Motor neuron (in vitro differentiated cells): Measurements from ENCODE around the gene DNMBP. TPM values are rescaled to one million over a fixed set of nuclear protein-coding genes. Genes with fewer than 3 reads are reported as not detected.
"Not testable (repeated sequence)": the region's sequence is repeated elsewhere in the genome, so short reads cannot be mapped to it uniquely, and the experiment has no call there.

Experiments used
- ATAC-seq, 8 experiments: fragments of 200-7000 bp; cut with Tn5 transposase; replicated peaks in 6 of 8; 2 replicates each; pipeline ENCODE4 v1.8.0; 2021; ENCODE audit warnings: mild to moderate bottlenecking in 8 of 8, moderate library complexity in 8 of 8
- H3K27ac ChIP-seq, 2 donors: fragments of 250-450 bp; sonication (Bioruptor Pico); 2 replicates each; pipeline ENCODE4 v1.9.0; 2021; ENCODE audit warnings: antibody characterized with exemption in 2 of 2, mild to moderate bottlenecking in 2 of 2, moderate library complexity in 1 of 2
- H3K4me1 ChIP-seq, 2 donors: fragments of 250-450 bp; sonication (Bioruptor Pico); replicated peaks in 1 of 2; 2 replicates each; pipeline ENCODE4 v1.6.1; 2021; ENCODE audit warnings: antibody characterized with exemption in 2 of 2, mild to moderate bottlenecking in 2 of 2, moderate library complexity in 1 of 2
- H3K4me3 ChIP-seq, 5 donors: fragments of 250-450 bp; sonication (Bioruptor Pico); 2 replicates each; pipeline ENCODE4 v1.9.0; 2021; ENCODE audit warnings: antibody characterized with exemption in 5 of 5, mild to moderate bottlenecking in 5 of 5, moderate library complexity in 4 of 5
- WGBS, 10 experiments: fragments of 450-650 bp; shearing (Covaris generic); methylation state at CpG; one replicate each; pipeline ENCODE4 v1.0.0; 2022; 5-methylcytosine and 5-hydroxymethylcytosine counted together
- in situ Hi-C, 9 experiments: fragments of 400-800 bp; cut with MboI; loops; one replicate each; pipeline ENCODE4 v1.15.0; 2021; ENCODE audit warnings: low sequenced_read_pairs in 9 of 9, low pct_unique_long_range_greater_than_20kb in 2 of 9; ENCODE audit not compliant: unreplicated experiment in 9 of 9
- total RNA-seq, 8 experiments: library from RNA; unstranded; fragments of 300-600 nt; gene quantifications; 2 replicates each; pipeline versions ENCODE4 v1.2.3 to v1.2.4, GENCODE V29; 2022

DNMBP gene
- total RNA-seq, 8 experiments from 2014 or later = 3.3 to 24.0 (median 9.9) TPM

DNA sequence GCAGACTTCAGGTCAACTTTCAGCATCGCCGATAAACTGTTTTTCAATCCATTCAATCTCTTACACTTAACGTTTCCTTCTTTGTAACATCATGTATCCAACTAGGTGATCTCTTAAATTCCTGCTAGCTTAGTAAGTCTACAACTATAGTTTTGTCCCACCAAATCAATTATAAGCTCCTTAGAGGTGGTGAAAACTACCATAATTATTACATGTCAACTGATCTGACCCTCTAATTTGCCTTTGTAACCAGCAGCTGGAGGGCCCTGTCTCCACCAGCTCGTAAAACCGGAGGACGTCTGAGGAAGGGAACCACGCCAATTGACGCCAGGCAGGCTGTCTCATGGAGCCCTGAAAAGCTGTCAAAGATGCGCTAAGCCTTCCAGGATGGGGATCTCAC is 113.9 kb downstream of the DNMBP start:
- ATAC-seq = no peak
- Histone ChIP-seq H3K4me3 (no peak overlapping the region), H3K4me1 (no peaks in the 10 kb centered on the region), H3K27ac (no peak overlapping the region)
- in situ Hi-C loops = no loop called here
- WGBS, 10 experiments = 80 to 100% (median 96%) methylated on average over 1 to 8 of the region's 9 CpGs

DNA sequence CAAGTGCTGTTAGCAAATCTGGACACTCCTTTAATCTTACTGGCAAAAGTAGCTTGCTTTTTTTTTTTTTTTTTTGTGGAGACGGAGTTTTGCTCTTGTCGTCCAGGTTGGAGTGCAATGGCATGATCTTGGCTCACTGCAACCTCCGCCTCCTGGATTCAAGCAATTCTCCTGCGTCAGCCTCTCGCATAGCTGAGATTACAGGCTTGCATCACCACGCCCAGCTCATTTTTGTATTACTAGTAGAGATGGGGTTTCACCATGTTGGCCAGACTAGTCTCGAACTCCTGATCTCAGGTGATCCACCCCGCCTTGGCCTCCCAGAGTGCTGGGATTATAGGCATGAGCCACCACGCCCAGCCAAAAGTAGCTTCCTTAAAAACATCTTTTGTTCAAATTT is 114.7 kb downstream of the DNMBP start:
- in situ Hi-C loops, H3K4me1 ChIP-seq, ATAC-seq, H3K4me3 ChIP-seq, H3K27ac ChIP-seq: not testable (repeated sequence)
- WGBS, 10 experiments = 92 to 100% (median 95%) methylated on average over 2 to 6 of the region's 9 CpGs; no CpG with 5 or more reads in 3 of the 10 experiments

DNA sequence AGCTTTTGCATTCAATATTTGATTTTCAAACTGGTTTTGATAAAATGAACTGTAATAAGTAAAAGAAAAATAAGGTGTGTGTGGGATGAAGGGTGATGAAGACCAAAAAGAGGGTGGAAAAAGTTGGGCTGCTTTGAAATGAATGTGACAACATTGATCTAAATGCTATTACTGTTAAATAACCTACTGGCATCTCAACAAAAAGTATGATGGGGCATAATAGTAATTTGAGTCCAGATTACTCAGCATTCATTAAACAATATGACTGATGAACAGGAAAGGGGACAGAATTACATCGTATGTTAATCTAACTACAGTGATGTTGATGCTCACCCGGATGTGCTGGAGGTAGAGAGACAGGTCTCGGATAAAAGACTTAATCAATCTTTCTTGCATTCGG is 115.1 kb downstream of the DNMBP start:
- 92 to 100% (median 96%) methylated on average over 2 to 4 of the region's 4 CpGs; no CpG with 5 or more reads in 1 of the 10 experiments for WGBS, 10 experiments

DNA sequence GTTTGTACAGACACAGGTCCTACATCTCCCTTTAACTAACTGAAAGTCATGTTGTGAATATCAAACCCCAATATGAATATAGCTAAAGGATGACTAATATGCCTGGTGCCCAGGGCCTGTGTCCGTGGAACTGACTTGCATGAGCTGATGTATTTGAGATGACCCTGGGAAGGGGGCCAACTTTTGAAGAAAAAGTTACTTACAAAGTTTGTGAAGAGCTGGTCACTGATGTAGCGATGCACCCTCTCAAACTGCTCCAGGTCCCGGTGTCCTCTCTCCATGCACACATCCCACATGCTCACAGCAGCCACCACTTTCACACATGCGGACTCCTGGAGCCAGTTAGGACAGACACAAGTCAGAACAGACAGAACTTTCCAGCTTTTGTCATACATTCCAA is 121.1 kb downstream of the DNMBP start:
- Histone ChIP-seq H3K27ac (no peak overlapping the region), H3K4me1 (no peaks in the 10 kb centered on the region), H3K4me3 (no peak overlapping the region)
- WGBS, 10 experiments = 0 to 100% (median 96%) methylated on average over 1 to 3 of the region's 4 CpGs
- in situ Hi-C loops = no loop called here
- ATAC-seq = peak in 2 of 8 experiments; percentile 87 to 94

More for the DNA sequence above, 115.1 kb downstream of the DNMBP start:
- in situ Hi-C loops = no loop called here
- H3K27ac ChIP-seq = no peak overlapping the region
- ATAC-seq = no peak
- no peak overlapping the region for H3K4me3 ChIP-seq
- H3K4me1 ChIP-seq = no peaks in the 10 kb centered on the region

DNA sequence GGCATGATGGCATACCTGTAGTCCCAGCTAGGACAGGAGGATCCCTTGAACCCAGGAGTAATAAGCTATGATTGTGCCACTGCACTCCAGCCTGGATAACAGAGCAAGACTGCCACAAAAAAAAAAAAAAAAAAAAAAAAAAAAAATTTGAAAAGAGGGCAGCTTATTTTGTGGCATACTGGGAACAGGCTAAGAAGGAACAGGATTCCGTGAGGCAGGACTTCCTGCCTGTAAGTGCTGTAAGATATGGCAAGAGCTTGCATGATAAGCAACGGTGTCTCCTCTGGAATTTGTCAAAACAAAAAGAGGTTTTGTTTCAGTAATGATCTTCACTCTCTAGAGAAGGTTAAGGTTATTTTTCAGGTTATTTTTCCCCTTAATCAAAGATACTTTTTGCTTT is 126.2 kb downstream of the DNMBP start:
- Histone ChIP-seq H3K27ac (no peak overlapping the region), H3K4me3 (no peak overlapping the region), H3K4me1 (no peaks in the 10 kb centered on the region)
- 17 to 100% (median 90%) methylated on average over 1 to 2 of the region's 2 CpGs for WGBS, 10 experiments
- in situ Hi-C loops = no loop called here
- ATAC-seq = no peak

DNA sequence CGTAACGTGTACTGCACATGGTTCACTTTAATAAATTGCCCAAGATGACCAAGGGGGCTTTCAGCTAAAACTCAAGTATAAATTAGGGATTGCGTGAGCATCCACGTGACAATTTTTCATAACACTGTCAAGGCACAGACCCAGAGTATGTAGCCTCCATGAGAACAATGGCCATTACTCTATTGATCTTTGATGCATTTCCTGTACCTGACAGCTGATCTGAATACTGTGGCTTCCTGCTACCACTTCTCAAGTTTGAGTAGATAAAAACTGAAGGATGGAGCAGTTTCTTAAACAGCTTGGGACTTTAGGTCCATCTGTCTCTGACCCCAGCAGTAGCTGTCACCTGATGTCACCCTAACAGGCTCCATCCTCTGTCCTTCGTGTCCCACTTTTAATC is 128.4 kb downstream of the DNMBP start:
- no peak for ATAC-seq
- Histone ChIP-seq H3K4me1 (no peaks in the 10 kb centered on the region), H3K27ac (no peak overlapping the region), H3K4me3 (no peak overlapping the region)
- WGBS, 10 experiments = 80 to 100% (median 95%) methylated on average over 1 to 5 of the region's 5 CpGs; no CpG with 5 or more reads in 1 of the 10 experiments
- in situ Hi-C loops = no loop called here

DNA sequence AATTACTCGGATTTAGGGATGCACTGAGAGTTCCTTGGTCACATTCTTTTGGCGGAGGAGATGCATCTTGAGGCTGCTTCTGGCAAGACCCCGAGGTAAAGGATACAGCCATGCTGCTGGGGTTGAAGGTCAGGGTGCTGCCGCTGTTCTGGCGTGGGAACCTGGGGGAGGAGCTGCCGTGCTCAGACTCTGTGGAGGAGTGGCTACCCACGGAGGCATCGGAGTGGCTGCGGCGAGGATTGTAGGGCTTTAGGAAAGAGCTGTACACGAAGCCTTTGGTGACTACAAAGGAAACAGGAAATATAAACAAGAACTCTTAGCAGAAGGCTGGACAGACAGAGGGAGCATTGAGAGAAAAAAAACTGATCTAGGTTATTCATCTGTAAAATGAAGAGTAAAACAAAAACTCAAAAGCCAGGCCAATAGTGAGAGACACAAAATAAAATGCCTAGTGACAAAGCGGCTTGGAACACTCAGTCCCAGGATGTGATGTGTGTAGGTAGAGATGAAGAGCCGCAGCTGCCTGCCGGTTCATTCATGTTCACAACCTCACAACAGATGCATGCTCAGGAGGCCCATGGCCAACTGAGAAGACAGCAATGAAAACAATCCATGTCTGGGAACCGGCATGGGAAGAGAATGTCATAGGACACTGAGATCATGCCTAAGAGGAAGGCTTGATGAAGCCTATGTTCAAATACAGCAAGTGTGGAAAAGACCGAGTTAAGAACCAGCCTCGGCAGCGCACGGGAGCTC is 129.5 kb downstream of the DNMBP start:
- Histone ChIP-seq H3K4me3 (no peak overlapping the region), H3K27ac (no peak overlapping the region), H3K4me1 (no peaks in the 10 kb centered on the region)
- 82 to 100% (median 86%) methylated on average over 2 to 14 of the region's 19 CpGs; no CpG with 5 or more reads in 2 of the 10 experiments for WGBS, 10 experiments
- ATAC-seq = no peak
- in situ Hi-C loops = no loop called here

DNA sequence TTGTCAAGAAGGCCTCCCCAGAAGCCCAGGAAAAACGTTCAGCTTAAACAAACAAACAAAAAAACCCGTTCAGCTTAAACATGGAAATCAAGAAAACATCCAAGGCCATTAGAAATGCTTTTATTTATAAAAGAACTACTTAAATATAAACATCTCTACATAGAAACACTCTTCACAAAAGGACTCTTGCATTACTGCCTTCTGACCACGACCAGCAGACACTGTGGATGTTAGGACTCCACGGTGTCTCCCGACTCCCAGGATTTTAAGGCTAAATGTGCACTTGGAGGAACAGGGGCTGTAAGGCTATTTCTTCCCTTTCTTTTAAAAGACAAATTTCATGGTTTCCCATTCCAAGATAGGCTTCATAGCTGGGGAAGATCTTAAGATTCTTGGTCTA is 134.3 kb downstream of the DNMBP start:
- ATAC-seq = no peak
- in situ Hi-C loops = no loop called here
- no peaks in the 10 kb centered on the region for H3K4me1 ChIP-seq
- WGBS, 10 experiments = 74 to 100% (median 88%) methylated on average over 1 to 5 of the region's 5 CpGs; no CpG with 5 or more reads in 2 of the 10 experiments
- no peak overlapping the region for H3K4me3 ChIP-seq
- no peak overlapping the region for H3K27ac ChIP-seq

DNA sequence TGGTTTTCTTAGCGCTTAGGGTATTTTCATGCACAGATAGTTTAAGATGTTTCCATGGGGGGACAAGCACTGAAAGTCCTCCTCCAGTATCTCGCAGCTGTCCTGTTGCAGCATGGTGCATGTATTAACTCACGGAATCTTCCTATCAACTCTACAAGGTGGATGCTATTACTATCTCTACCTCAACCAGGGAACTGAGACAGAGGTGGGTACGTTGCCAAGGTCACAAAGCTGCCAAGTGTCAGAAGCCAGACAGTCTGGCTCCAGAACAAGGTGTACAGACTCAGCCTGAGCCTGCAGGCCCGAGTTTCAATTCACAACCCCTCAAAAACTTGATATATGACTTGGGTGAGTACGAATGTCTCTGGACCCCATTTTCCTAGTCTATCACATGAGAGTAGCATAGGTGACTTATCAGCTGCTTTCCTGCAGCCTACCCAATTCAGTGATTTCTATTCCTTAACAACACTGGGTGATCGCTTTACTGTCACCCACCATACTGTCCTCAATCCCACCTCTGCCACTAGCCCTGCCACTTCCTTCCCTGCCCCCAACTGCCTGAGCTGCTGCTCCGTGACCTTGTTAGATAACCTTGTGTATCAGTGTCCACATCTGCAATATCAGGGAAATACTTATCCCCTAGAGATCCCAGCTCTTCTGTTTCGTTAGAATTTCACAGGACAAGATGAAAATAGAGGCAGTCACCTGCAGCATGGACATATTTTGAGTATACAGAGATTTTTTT is 135.2 kb downstream of the DNMBP start:
- WGBS, 10 experiments = 74 to 100% (median 88%) methylated on average over 1 to 9 of the region's 9 CpGs; no CpG with 5 or more reads in 2 of the 10 experiments
- in situ Hi-C loops = loop anchor here in 1 of 9 experiments (25.0 kb wide), 1 partner anchor 163 kb away; no protein-coding TSS in a partner anchor
- Histone ChIP-seq H3K27ac (no peak overlapping the region), H3K4me1 (no peaks in the 10 kb centered on the region), H3K4me3 (no peak overlapping the region)
- ATAC-seq = no peak

DNA sequence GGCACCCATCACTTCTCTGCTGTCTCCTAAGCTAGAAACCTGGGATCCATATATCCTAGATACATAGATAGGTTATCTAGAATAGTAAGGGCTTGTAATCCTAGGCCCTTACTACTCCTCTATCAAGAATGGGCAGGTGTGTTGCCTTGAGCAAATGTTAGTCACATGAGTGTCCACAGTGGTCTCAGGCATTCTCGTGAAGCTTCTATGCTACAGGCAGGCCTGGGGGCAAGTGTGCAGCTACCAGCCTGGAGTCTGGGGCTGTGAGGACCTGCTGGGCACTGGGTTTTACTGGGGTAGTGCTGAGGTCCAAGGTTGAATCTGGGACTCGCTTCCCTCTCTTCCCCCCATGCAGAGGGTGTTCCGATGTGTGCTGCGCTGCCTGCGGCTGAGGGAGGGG is 135.9 kb downstream of the DNMBP start:
- H3K27ac ChIP-seq = no peak overlapping the region
- WGBS, 10 experiments = 73 to 100% (median 88%) methylated on average over 1 to 5 of the region's 5 CpGs; no CpG with 5 or more reads in 3 of the 10 experiments
- H3K4me3 ChIP-seq = no peak overlapping the region
- no peak for ATAC-seq
- in situ Hi-C loops = loop anchor here in 1 of 9 experiments (25.0 kb wide), 1 partner anchor 163 kb away; no protein-coding TSS in a partner anchor
- H3K4me1 ChIP-seq = no peaks in the 10 kb centered on the region

DNA sequence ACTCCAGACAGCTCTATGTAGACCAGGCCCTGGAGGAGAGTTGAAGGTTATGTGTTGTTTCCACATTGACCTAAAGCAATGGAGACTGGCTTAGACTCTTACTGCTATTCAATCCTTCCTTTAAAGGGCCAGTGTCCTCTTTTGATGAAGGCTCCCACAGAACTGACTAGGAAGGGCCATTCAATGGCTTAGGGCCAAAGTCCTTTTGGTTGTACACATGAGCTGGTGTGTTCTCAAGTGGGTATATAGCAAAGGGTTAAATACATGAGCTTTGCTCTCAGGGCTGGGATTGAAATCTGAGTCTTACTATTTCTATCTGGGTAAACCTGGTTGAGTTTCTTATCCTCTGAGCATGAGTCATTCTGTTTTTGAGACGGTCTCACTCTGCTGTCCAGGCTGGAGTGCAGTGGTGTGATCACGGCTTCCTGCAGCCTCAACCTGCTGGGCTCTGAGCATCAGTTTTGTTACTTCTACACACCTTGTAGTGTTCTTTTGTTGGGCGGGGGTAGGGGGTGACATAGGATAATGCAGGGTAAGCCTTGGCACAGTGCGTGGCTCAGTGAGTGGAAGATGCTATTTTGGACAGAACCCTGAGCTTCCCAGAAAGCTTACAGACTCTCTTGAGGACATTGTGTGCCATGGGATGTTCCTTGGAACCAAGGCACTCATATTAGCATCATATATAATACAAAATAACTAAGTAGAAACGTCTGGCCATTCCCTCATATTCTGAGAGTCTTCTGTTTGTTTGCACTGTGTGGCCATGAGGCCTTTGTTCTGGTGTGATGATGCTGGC is 137.2 kb downstream of the DNMBP start:
- peak in 2 of 8 experiments; percentile 23 to 29 for ATAC-seq

DNA sequence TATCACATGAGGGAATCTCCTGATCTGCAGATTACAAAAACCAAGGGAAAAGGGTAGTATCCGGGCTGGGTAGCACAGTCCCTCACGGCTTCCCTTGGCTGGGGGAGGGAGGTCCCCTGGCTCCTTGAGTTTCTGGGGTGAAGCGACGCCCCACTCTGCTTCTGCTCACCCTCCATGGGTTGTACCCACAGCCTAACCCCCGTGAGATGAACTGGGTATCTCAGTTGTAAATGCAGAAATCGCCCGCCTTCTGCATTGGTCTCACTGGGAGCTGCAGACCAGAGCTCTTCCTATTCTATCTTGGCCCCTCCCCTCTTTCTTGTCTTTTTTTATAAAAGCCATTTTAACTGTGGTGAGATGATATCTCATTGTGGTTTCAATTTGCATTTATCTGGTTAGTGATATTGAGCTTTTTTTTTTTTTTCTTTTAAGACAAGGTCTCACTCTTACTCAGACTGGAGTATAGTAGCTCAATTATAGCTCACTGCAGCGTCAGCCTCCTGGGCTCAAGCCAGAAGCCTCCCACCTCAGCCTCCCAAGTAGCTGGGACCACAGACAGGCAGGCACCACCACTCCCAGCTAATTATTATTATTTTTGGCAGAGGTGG is 139.5 kb downstream of the DNMBP start:
- in situ Hi-C loops = loop anchor here in 1 of 9 experiments (25.0 kb wide), 1 partner anchor 167 kb away; no protein-coding TSS in a partner anchor
- peak in 1 of 8 experiments; percentile 49 for ATAC-seq
- 43 to 100% (median 89%) methylated on average over 1 to 7 of the region's 8 CpGs; no CpG with 5 or more reads in 2 of the 10 experiments for WGBS, 10 experiments
- no peaks in the 10 kb centered on the region for H3K4me1 ChIP-seq
- no peak overlapping the region for H3K4me3 ChIP-seq
- H3K27ac ChIP-seq = no peak overlapping the region

More for the DNA sequence above, 137.2 kb downstream of the DNMBP start:
- WGBS, 10 experiments = 33 to 100% (median 71%) methylated on average over 1 to 5 of the region's 5 CpGs; no CpG with 5 or more reads in 2 of the 10 experiments
- H3K4me1 ChIP-seq = no peaks in the 10 kb centered on the region
- H3K4me3 ChIP-seq = no peak overlapping the region
- no peak overlapping the region for H3K27ac ChIP-seq
- in situ Hi-C loops = loop anchor here in 1 of 9 experiments (25.0 kb wide), 1 partner anchor 165 kb away; no protein-coding TSS in a partner anchor
